Fibroblast of pulmonary artery (primary cell): ENCODE measurements around the gene CAMTA1.
A peak's percentile ranks its signal among the peaks of the same experiment; 100 is the strongest.
"Not testable (repeated sequence)": the region's sequence is repeated elsewhere in the genome, so short reads cannot be mapped to it uniquely, and the experiment has no call there.

Experiments used
- DNase-seq: peaks from one replicate; pipeline ENCODE4 v3.0.0-alpha.2; 2010; ENCODE audit warnings: low read depth
- H3K4me3 ChIP-seq: replicated peaks from 2 replicates; pipeline ENCODE4 v1.5.1; 2011; ENCODE audit warnings: low read depth, mild to moderate bottlenecking, control low read depth, low read length, moderate library complexity
- TF ChIP-seq, protein P1 (sequence below): IDR thresholded peaks from 2 replicates; pipeline ENCODE4 v1.5.1; 2011; ENCODE audit warnings: mild to moderate bottlenecking, control low read depth, low read length, inconsistent platforms; ENCODE audit errors: missing control alignments

The CAMTA1 gene

DNA sequence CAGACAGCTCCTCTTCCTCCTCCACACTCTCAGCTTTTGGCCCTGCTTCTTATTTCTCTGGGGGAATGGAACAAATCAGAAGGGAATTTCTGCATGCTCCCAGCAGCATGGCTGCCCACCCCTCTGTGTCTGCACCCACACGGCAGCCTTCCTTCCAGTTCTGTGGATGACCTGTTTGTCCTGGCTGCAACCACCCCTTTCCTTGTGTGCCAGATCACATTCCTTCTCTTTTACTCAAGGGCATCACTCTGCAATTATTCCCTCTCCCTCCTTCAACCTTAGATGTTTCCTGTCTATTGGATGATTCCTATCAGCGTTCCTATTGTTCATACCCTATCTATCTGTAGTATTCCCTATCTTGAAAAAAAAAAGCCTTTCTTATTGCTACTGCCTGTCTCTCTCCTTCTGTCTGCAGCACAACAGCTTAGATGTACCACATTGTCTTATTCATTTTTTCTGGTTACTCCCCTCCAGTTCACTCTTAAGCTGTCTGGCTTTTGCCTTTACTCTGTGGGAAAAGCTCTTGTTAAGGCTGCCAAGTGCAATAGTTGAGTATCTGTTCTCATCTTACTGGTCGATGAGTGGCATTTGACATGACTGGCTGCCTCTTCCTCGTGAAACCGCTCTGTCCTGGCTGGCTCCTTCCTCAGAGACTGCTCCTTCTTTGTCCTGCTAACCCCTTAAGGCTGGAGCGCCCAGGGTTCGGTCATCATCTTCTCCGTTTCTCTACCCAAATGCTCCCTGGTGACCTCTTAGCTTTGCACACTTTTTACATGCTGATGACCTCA lies 351.1 kb downstream of the CAMTA1 start:
- TF ChIP-seq, protein P1, sequence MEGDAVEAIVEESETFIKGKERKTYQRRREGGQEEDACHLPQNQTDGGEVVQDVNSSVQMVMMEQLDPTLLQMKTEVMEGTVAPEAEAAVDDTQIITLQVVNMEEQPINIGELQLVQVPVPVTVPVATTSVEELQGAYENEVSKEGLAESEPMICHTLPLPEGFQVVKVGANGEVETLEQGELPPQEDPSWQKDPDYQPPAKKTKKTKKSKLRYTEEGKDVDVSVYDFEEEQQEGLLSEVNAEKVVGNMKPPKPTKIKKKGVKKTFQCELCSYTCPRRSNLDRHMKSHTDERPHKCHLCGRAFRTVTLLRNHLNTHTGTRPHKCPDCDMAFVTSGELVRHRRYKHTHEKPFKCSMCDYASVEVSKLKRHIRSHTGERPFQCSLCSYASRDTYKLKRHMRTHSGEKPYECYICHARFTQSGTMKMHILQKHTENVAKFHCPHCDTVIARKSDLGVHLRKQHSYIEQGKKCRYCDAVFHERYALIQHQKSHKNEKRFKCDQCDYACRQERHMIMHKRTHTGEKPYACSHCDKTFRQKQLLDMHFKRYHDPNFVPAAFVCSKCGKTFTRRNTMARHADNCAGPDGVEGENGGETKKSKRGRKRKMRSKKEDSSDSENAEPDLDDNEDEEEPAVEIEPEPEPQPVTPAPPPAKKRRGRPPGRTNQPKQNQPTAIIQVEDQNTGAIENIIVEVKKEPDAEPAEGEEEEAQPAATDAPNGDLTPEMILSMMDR: no peak
- DNase-seq: no peak
- H3K4me3 ChIP-seq: no peak overlapping the region

DNA sequence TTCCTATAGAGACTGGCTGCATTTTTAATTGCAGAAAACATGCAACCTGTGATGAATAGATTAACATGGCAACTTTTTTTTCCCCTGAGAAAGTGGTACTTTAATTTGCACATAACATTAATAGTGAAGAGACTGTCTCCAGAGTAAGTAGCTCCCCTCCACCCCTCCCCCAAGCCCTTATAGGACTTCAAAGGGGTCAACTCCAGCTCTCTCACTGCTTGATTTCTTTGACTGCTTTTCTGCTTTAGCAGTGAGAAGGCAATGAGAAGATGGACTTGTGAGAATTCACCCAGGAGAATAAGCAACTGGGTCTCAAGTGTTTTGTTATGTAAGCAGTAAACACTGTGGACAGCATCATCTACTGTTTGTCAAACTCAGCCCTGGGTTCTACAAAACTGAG lies 355.0 kb downstream of the CAMTA1 start:
- no peak overlapping the region for H3K4me3 ChIP-seq
- no peak for DNase-seq
- TF ChIP-seq, protein P1: no peak

DNA sequence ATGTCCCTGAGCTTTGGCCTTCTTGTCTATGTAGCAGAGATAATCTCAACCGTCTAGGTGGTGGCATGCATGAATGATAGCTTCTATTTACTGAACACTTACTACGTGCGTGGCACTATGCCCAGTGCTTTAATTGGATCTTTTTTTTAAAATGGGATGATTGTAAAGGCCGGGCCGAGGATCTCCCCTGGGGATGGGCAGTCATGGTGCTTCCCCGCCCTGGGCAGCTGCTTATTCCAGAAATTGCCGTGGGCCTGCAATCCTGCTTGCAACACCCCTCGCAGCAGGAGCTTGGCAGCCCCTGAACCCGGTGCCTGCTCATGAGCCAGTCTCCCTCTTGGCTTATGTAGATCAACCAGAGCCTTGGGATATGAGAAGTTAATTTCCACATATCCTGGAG lies 360.7 kb downstream of the CAMTA1 start:
- DNase-seq: no peak
- no peak overlapping the region for H3K4me3 ChIP-seq
- TF ChIP-seq, protein P1: no peak

DNA sequence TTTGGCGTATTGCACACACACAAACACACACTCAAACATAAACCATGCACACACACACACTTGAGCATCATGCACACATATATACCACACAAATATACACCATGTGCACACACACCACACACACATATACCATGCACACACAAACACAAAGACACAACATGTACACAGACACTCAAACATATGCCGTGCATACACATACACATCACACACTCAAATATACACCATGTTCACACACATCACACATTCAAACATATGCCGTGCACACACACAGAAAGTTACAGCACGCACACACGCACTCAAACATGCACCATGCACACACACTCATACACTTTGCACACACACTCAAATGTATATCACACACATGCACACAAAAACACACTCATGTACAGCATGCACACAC lies 361.5 kb downstream of the CAMTA1 start:
- DNase-seq: no peak
- TF ChIP-seq, protein P1: no peak
- H3K4me3 ChIP-seq: no peak overlapping the region

DNA sequence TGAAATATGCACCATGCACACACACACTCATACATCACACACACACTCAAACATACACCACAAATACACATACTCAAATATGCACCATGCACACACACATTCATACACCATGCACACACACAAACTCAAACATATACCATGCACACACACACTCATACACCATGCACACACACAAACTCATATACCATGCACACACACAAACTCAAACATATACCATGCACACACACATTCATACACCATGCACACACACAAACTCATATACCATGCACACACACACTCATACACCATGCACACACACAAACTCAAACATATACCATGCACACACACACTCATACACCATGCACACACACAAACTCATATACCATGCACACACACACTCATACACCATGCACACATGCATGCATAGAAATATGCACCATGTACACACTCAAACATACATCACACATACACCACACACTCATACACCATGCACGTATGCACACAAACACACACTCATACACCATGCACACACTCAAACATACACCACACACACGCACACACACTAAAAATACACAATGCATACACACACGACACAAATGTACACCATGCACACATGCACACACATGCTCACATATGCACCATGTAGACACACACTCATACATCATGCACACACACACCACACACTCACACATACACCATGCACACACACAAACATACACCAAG lies 362.5 kb downstream of the CAMTA1 start:
- not testable (repeated sequence) for H3K4me3 ChIP-seq

DNA sequence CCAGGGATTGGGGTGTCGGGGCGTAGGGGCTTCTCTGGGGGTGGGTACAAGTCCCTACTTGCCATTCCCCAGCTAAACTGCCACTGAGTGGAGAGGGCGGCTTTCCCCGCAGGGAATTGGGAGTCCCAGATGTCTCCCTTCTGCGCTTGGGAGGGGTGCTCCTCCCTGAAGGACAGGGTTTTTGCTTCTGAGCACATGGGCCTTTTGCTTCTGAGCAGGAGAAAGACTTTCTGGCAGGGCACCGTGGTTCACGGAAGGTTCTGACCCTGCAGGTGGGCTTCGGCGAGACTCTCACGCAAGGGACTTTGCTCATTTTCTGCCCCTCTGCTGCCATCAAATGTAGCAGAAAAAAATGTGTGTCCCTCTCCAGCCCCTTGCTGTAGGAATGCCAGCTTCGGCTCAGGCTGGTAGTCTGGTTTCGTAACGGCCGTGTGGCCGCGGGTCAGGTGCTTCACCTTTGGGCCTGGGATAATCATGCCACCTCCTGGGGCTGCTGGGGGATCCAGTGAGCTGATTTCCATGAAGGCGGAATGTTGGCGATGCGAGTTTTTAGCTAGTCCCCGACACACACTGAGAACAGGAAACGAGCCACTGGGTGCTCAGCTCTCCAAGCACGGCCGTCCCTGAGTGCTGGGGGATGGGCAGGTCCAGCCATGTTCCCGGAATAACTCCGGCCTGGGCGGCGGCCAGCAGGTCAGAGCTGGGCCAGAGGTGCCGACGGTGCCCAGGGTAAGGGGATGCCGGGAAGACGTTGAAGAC lies 364.0 kb downstream of the CAMTA1 start:
- TF ChIP-seq, protein P1: no peak
- H3K4me3 ChIP-seq: no peak overlapping the region
- DNase-seq: peak; percentile 3

More for the DNA sequence above, 362.5 kb downstream of the CAMTA1 start:
- DNase-seq: not testable (repeated sequence)

DNA sequence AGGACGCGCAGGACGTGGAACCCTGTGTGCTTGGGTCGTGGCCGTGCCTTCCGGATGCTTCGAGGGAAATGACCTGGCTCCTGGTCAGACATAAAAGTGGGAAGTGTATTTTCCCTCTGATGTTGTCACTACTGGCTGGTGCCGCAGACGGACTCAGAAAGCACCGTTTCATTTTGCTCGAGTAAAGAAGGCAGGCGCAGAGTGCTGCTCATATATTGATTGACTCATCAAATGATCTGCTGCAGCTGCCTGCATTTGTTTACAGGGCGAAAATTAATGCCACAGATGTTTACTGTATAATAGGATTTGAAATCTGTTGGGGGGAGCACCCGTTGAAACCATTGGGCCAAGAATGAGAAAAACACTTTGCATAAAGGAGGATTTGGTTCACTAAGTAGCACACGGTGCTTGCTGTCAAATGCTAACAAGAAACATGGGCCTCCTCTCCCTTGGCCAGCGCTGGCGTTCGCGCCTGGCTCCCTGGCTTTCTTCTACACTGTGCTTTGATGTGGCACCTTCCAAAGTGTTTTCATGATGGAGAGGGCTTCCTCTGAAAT lies 365.5 kb downstream of the CAMTA1 start:
- no peak overlapping the region for H3K4me3 ChIP-seq
- TF ChIP-seq, protein P1: no peak
- DNase-seq: no peak
